GM12865 (cell line): ENCODE results near the gene GCLM.

Experiments
- DNase-seq: peaks from one replicate; pipeline ENCODE4 v3.0.0; 2010; ENCODE audit warnings: low read depth
- H3K4me3 ChIP-seq: 2 replicates; pipeline ENCODE4 v1.5.1; 2011; ENCODE audit warnings: mild to moderate bottlenecking, low read depth, low read length, control low read depth
- TF ChIP-seq, protein P1 (sequence below): IDR thresholded peaks from 2 replicates; pipeline ENCODE4 v1.5.1; 2011; ENCODE audit warnings: low read length, control low read depth, low read depth, inconsistent platforms; ENCODE audit not compliant: insufficient read depth; ENCODE audit errors: missing control alignments

Gene GCLM

DNA sequence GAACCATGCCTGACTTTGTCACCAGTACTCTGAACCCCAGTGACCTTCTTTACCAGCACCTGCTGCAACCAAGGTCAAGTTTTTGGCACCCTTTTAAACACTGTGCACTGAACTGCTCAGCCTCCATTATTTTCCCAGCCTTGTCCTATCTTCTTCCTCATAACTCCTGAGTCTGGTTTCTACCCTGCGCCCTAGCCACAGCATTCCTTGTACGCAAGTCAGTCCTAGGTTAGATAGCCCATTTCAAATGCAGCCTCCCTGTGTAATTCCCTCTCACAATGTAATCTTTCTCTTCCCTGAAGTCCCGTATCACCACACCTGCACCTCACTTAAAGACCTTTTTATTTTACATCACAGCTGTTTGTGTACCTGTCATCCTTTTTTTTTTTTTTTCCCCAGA, 67.5 kb downstream of the GCLM start:
- no peak overlapping the region for H3K4me3 ChIP-seq
- DNase-seq: no peak
- TF ChIP-seq, protein P1, sequence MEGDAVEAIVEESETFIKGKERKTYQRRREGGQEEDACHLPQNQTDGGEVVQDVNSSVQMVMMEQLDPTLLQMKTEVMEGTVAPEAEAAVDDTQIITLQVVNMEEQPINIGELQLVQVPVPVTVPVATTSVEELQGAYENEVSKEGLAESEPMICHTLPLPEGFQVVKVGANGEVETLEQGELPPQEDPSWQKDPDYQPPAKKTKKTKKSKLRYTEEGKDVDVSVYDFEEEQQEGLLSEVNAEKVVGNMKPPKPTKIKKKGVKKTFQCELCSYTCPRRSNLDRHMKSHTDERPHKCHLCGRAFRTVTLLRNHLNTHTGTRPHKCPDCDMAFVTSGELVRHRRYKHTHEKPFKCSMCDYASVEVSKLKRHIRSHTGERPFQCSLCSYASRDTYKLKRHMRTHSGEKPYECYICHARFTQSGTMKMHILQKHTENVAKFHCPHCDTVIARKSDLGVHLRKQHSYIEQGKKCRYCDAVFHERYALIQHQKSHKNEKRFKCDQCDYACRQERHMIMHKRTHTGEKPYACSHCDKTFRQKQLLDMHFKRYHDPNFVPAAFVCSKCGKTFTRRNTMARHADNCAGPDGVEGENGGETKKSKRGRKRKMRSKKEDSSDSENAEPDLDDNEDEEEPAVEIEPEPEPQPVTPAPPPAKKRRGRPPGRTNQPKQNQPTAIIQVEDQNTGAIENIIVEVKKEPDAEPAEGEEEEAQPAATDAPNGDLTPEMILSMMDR: no peak

DNA sequence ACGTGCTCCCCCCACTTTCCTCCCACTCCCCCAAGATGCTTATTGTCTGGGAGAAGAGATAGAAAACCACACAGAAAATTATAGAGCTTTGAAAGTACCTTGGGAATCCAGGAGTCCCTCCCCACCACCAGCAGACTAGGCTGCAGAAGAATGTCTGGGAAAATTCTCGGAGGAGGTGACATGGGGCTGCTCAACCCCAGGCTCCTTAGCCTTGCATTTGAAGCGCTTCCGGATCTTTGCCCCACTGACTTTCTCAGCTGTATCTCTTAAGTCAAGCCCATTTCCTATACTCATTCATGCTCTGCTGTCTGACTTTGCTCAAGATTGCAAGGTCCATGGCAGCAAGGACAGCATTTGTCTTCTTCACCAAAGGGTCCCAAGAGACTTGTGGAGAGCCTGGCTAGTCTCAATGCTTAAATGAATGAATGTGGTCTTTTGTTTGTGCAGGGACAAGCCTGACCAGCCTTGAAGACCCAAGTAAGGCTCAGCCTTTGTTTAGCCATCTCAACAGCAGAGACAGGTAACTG, 68.2 kb downstream of the GCLM start:
- no peak for DNase-seq
- TF ChIP-seq, protein P1: no peak
- no peak overlapping the region for H3K4me3 ChIP-seq

DNA sequence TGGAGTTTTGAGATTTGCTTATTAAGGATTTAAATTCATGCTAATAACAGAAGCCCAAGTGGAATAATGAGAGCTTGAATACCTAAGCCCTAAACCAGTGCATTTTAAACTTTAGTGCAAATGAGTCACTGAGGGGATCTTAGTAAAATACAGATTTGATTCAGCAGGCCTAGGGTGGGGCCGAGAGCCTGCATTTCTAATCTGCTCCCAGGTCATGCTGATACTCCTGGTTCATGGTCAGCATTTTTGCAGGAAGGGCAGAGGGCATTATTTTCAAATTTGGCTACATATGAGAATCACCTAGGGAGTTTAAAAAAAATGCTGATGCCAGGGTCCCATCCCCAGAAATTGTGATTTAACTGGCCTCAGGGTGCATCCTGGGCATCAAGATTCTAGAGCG, 69.5 kb downstream of the GCLM start:
- no peak for DNase-seq
- TF ChIP-seq, protein P1: no peak
- H3K4me3 ChIP-seq: no peak overlapping the region

DNA sequence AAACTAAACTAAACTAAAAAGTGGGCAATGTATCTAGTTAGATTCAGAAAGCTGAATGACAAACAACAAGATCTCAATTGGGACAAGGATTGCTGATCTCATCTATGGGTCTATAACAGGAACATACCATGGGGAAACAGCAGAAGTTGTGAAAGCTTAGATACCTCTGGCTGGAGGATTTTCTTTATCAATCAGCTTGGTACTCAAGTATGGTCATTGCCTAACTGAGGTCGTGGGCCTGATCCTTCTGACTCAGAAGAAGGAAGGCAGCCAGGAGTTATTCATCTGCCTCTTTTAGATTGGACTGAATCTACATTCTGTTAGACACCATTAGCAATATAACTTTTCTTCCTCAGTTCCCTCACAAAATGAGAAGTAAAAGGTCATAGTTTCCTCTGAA, 69.9 kb downstream of the GCLM start:
- TF ChIP-seq, protein P1: no peak
- H3K4me3 ChIP-seq: no peak overlapping the region
- DNase-seq: no peak

DNA sequence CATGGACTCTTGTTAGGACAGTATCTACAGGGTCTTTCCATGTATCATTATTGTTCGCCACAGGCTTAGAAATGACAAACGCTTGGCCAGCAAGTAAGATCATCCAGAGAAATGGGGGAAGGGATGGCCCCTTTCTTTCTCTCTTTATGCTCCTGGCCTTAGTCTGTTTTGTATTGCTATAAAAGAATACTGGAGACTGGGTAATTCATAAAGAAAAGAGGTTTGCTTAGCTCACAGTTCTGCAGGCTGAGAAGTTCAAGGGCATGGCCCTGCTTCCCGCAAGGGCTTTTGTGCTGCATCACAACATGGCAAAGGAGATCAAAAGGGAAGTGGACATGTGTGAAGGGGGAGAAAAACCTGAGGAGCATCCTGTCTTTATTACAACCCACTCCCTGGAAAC, 71.3 kb downstream of the GCLM start:
- TF ChIP-seq, protein P1: no peak
- DNase-seq: no peak

More for the DNA sequence above, 71.3 kb downstream of the GCLM start:
- no peak overlapping the region for H3K4me3 ChIP-seq
